ENCODE data around the gene FAT3.

- TF ChIP-seq CTCF (IDR thresholded peaks at IDR 0.05) (no peak), POLR2A (IDR thresholded peaks at IDR 0.05) (no peak)
Observed at GRCh38 chr11:92206441-92206840, 18.2 kb upstream of the FAT3 start.

Measured in prostate gland (tissue), 2 donors.